Stimulated activated memory B cell treated with anti-CD40 and anti-IgM and Interleukin-4, amounts not matched to agents 10 μg/mL and 1 μg/mL and 100 μg/mL, for 72 hours (primary cell): Measurements from ENCODE around the gene NT5DC1.

Experiments used
- ATAC-seq: fragments of 150-1000 bp; cut with Tn5 transposase; 2 replicates; pipeline ENCODE4 v1.10.0; 2021
- H3K27ac Mint-ChIP-seq: one replicate; pipeline ENCODE4 v1.8.0; 2022; ENCODE audit warnings: mild to moderate bottlenecking, mixed read lengths
- H3K27me3 Mint-ChIP-seq: one replicate; pipeline ENCODE4 v1.8.0; 2022; ENCODE audit warnings: mixed read lengths
- H3K36me3 Mint-ChIP-seq: one replicate; pipeline ENCODE4 v1.8.0; 2022; ENCODE audit warnings: mixed read lengths
- H3K4me1 Mint-ChIP-seq: one replicate; pipeline ENCODE4 v1.8.0; 2022; ENCODE audit warnings: mixed read lengths
- H3K4me3 Mint-ChIP-seq: one replicate; pipeline ENCODE4 v1.8.0; 2022; ENCODE audit warnings: mild to moderate bottlenecking, moderate library complexity, mixed read lengths
- H3K9me3 Mint-ChIP-seq: one replicate; pipeline ENCODE4 v1.8.0; 2022; ENCODE audit warnings: mixed read lengths

The NT5DC1 gene

GRCh38 chr6:116100419-116101301 lies at the start of gene NT5DC1:
Gene NT5DC1 (plus strand): TSS chr6:116100853. CDS start chr6:116100931, 78 bp downstream.
- peak; percentile 97 for ATAC-seq
- H3K36me3 Mint-ChIP-seq, result peaks cover 18% of the 10 kb centered on the region
- peaks cover 4% of the 10 kb centered on the region for H3K9me3 Mint-ChIP-seq
- no peaks in the 10 kb centered on the region for H3K27me3 Mint-ChIP-seq
- H3K4me3 Mint-ChIP-seq, result peak within 1 kb of the TSS; percentile 98
- H3K4me1 Mint-ChIP-seq, result peaks cover 59% of the 10 kb centered on the region
- peak within 1 kb of the TSS; percentile 96 for H3K27ac Mint-ChIP-seq

GRCh38 chr6:116051244-116051643 lies 49.4 kb upstream of the NT5DC1 start:
- H3K4me3 Mint-ChIP-seq, result no peak overlapping the region
- H3K27ac Mint-ChIP-seq, result no peak overlapping the region
- ATAC-seq, result no peak
- H3K36me3 Mint-ChIP-seq, result no peaks in the 10 kb centered on the region
- H3K9me3 Mint-ChIP-seq, result no peaks in the 10 kb centered on the region
- H3K27me3 Mint-ChIP-seq, result peaks cover 8% of the 10 kb centered on the region
- H3K4me1 Mint-ChIP-seq, result peaks cover 11% of the 10 kb centered on the region

- Mint-ChIP-seq H3K36me3 (no peaks in the 10 kb centered on the region), H3K27me3 (peaks cover 3% of the 10 kb centered on the region), H3K9me3 (no peaks in the 10 kb centered on the region), H3K27ac (no peak overlapping the region), H3K4me3 (no peak overlapping the region), H3K4me1 (peaks cover 10% of the 10 kb centered on the region)
- ATAC-seq, result no peak
Measured at GRCh38 chr6:116055513-116055912, 45.1 kb upstream of the NT5DC1 start.

GRCh38 chr6:116057766-116058165 lies 42.9 kb upstream of the NT5DC1 start:
- Mint-ChIP-seq H3K4me1 (peaks cover 20% of the 10 kb centered on the region), H3K9me3 (no peaks in the 10 kb centered on the region), H3K27me3 (peaks cover 13% of the 10 kb centered on the region), H3K4me3 (no peak overlapping the region), H3K36me3 (no peaks in the 10 kb centered on the region), H3K27ac (no peak overlapping the region)
- no peak for ATAC-seq

GRCh38 chr6:116059713-116060571 lies 40.7 kb upstream of the NT5DC1 start:
- ATAC-seq, result peak; percentile 63

GRCh38 chr6:116060572-116061283 lies 39.9 kb upstream of the NT5DC1 start, which contains the start of gene FRK:
Gene FRK (minus strand): TSS chr6:116060891. CDS start chr6:116060311, 580 bp downstream.
- H3K4me3 Mint-ChIP-seq, result peak within 1 kb of the TSS; percentile 80
- H3K9me3 Mint-ChIP-seq, result no peaks in the 10 kb centered on the region
- peak within 1 kb of the TSS; percentile 40 for H3K27ac Mint-ChIP-seq
- peak; percentile 48 for ATAC-seq
- peaks cover 20% of the 10 kb centered on the region for H3K4me1 Mint-ChIP-seq
- no peaks in the 10 kb centered on the region for H3K36me3 Mint-ChIP-seq
- H3K27me3 Mint-ChIP-seq, result peaks cover 13% of the 10 kb centered on the region

More at GRCh38 chr6:116059713-116060571, 40.7 kb upstream of the NT5DC1 start:
- Mint-ChIP-seq H3K9me3 (no peaks in the 10 kb centered on the region), H3K4me1 (peaks cover 20% of the 10 kb centered on the region), H3K27me3 (peaks cover 13% of the 10 kb centered on the region), H3K27ac (peak overlapping the region; percentile 40), H3K4me3 (peak overlapping the region; percentile 80), H3K36me3 (no peaks in the 10 kb centered on the region)

GRCh38 chr6:116062496-116062895 lies 38.2 kb upstream of the NT5DC1 start:
- peaks cover 13% of the 10 kb centered on the region for H3K27me3 Mint-ChIP-seq
- no peaks in the 10 kb centered on the region for H3K36me3 Mint-ChIP-seq
- H3K4me3 Mint-ChIP-seq, result no peak overlapping the region
- no peak for ATAC-seq
- peaks cover 20% of the 10 kb centered on the region for H3K4me1 Mint-ChIP-seq
- H3K27ac Mint-ChIP-seq, result no peak overlapping the region
- no peaks in the 10 kb centered on the region for H3K9me3 Mint-ChIP-seq

GRCh38 chr6:116064666-116065065 lies 36.0 kb upstream of the NT5DC1 start:
- no peak for ATAC-seq
- peaks cover 13% of the 10 kb centered on the region for H3K27me3 Mint-ChIP-seq
- H3K9me3 Mint-ChIP-seq, result no peaks in the 10 kb centered on the region
- H3K4me1 Mint-ChIP-seq, result peaks cover 19% of the 10 kb centered on the region
- H3K27ac Mint-ChIP-seq, result no peak overlapping the region
- H3K4me3 Mint-ChIP-seq, result no peak overlapping the region
- no peaks in the 10 kb centered on the region for H3K36me3 Mint-ChIP-seq

GRCh38 chr6:116066789-116067188 lies 33.9 kb upstream of the NT5DC1 start:
- Mint-ChIP-seq H3K27me3 (peaks cover 4% of the 10 kb centered on the region), H3K4me1 (peaks cover under 1% of the 10 kb centered on the region), H3K36me3 (no peaks in the 10 kb centered on the region), H3K27ac (no peak overlapping the region), H3K9me3 (no peaks in the 10 kb centered on the region), H3K4me3 (no peak overlapping the region)
- no peak for ATAC-seq

- Mint-ChIP-seq H3K27me3 (no peaks in the 10 kb centered on the region), H3K4me3 (no peak overlapping the region), H3K27ac (no peak overlapping the region), H3K4me1 (no peaks in the 10 kb centered on the region), H3K9me3 (no peaks in the 10 kb centered on the region), H3K36me3 (no peaks in the 10 kb centered on the region)
- ATAC-seq, result no peak
Measured at GRCh38 chr6:116070101-116070500, 30.6 kb upstream of the NT5DC1 start.

GRCh38 chr6:116070616-116071389 lies 29.9 kb upstream of the NT5DC1 start:
- H3K9me3 Mint-ChIP-seq, result no peaks in the 10 kb centered on the region
- no peaks in the 10 kb centered on the region for H3K4me1 Mint-ChIP-seq
- H3K4me3 Mint-ChIP-seq, result no peak overlapping the region
- no peaks in the 10 kb centered on the region for H3K27me3 Mint-ChIP-seq
- H3K36me3 Mint-ChIP-seq, result no peaks in the 10 kb centered on the region
- no peak overlapping the region for H3K27ac Mint-ChIP-seq
- ATAC-seq, result no peak

GRCh38 chr6:116072368-116072767 lies 28.3 kb upstream of the NT5DC1 start:
- H3K4me3 Mint-ChIP-seq, result no peak overlapping the region
- ATAC-seq, result no peak
- no peaks in the 10 kb centered on the region for H3K27me3 Mint-ChIP-seq
- no peaks in the 10 kb centered on the region for H3K4me1 Mint-ChIP-seq
- H3K9me3 Mint-ChIP-seq, result no peaks in the 10 kb centered on the region
- H3K36me3 Mint-ChIP-seq, result no peaks in the 10 kb centered on the region
- H3K27ac Mint-ChIP-seq, result no peak overlapping the region

GRCh38 chr6:116073765-116074440 lies 26.8 kb upstream of the NT5DC1 start:
- H3K27me3 Mint-ChIP-seq, result no peaks in the 10 kb centered on the region
- H3K4me1 Mint-ChIP-seq, result no peaks in the 10 kb centered on the region
- H3K27ac Mint-ChIP-seq, result no peak overlapping the region
- H3K4me3 Mint-ChIP-seq, result no peak overlapping the region
- no peaks in the 10 kb centered on the region for H3K9me3 Mint-ChIP-seq
- H3K36me3 Mint-ChIP-seq, result no peaks in the 10 kb centered on the region
- ATAC-seq, result no peak
